Activated CD8-positive, alpha-beta memory T cell treated with anti-CD3 and anti-CD28 coated beads for 24 hours (primary cell): Measurements from ENCODE around the gene SLC16A4.

Source experiments
- DNase-seq: peaks from one replicate; pipeline ENCODE4 v3.0.0-alpha.2; 2020

Gene SLC16A4

DNA sequence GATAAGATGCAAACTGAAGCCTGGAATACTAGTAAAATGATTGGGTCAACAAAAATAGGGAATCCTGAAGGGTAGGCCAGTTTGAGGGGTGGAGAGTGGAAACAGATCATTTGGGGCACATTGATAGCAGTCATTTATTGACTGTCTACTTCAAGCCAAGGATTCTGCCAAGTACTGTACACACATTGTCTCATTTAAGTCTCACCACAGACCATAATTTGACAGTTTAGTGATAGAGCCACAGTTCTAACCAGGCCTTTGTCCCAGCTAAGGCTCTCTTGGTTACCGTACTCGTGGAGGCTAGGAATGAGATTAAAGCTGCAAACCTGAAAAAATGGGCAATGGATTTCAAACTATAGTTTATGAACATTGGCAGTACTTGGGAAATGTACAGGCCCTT, 40.5 kb downstream of the SLC16A4 start:
- no peak for DNase-seq

DNA sequence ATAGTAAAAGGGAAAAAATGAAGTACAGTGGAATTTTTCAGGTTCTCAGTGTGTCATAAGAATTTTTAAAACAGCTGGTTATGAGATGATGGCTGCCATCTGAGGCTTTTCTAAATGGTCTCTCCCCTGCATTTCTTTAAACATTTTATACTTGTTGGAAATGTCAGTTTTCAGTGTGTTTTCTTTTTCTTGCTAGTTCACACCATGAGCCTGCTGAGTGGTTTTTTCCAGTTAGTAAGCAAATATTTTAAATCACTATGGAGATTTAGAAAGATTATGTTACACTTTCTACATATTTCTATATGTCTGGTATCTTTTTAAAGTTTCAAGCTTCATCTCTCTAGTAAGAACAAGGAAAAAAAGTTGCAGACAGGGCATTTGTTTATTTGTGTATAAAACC, 42.1 kb downstream of the SLC16A4 start:
- no peak for DNase-seq

DNA sequence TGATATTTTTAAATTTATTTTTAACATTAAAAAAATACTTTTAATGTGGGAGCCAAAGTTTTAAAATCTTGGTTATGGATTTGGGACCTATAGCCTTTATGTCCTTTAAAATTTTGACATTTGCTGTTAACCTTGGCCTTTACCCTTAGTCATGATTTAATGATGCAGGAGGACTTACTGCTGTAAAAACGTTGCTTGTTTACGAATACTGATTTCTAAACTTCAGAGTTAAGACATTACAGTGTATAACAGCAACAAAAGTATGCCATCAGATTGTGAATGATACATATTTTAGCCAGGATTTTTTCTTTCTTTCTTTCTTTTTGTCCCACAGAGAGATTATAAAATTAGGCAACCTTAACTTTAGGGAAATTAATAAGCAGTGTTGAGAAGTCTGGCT, 42.8 kb downstream of the SLC16A4 start:
- no peak for DNase-seq

DNA sequence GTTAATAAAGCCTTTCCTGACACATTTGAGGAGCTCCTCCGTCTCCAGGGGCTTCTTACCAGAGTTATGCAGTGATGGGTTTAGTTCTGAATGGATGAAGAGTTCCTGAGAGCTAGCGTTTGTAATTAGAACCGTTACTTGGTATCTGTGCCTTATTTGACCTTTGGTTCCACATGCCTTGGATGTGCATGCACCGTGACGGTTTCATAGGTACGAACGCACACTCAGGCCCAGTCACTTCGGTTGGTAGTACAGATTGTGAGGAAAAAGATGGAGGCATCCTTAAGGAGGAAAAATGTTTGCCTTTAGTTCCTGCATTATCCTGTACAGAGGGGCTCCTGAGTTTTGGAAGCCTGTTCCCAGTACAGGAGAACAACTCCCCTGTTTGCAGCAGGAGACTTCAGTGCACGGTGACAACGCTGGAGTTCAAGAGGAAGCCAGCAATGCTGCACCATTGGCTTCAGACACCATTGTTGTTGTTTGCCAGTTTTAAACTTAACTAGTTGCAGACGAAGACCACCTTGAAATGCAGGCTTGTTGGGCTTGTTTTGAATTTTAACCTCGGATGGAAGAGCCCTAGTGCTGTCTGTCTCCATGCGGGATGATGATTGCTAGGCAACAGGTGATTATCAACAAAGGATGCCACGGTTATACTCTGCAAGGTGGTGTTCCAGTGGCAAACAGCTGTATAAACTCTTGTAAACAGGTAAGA, 43.5 kb downstream of the SLC16A4 start:
- DNase-seq: no peak

DNA sequence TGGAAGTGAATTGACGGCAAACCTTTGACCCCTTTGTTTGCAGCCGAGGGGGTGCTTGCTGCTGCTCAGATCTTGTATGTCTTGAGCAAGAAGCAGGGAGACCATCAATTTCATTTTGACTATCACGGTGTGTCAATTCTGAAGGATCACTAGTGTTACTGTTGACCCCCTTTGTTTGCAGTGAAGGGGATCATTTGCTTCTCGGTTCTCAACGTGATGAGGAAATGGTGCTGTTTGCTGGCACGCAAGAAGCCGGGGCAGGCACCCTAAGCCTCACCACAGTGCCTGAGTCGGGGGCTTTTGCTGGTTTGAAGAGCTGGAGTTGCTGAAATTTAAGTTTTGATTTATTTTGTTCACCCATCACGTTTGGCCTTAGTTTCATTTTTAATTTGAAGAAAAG, 44.1 kb downstream of the SLC16A4 start:
- no peak for DNase-seq

DNA sequence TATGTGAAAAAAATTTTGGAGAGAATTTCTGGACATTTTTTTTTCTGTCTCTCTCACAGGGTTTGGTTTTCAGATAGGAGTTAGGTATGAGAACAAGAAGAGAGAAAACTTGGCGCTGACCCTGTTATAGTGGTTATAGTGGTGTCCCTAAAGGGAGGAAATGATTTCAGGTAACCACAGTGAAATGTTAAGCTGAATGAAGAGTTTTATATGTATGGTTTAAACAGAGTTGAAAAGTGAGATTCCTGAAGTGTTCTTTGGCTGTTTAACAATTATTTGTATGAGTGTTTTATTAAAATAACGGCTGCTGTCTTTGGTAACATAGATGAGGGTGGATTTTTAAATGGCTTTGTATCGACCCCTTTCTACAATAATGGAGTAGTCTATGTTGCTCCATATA, 45.3 kb downstream of the SLC16A4 start:
- DNase-seq: no peak

DNA sequence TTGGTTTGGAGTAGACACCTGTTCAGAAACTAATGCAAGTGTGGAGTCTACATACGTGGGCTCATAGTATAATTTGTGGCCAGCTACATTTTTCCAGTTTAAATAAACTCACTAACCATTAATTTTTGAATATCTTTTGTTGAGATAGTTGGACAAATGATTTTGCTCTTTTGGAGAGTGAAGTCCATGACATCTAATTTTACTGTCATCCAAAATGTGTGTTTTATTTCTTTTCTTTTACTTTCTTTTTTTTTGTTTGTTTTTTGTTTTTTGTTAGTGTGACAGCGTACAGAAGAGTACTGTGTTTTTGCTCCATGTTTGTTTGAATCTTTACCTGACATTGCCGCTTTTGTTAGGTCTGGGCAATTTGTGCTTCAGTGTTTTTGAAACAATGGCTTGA, 46.7 kb downstream of the SLC16A4 start:
- DNase-seq: no peak

DNA sequence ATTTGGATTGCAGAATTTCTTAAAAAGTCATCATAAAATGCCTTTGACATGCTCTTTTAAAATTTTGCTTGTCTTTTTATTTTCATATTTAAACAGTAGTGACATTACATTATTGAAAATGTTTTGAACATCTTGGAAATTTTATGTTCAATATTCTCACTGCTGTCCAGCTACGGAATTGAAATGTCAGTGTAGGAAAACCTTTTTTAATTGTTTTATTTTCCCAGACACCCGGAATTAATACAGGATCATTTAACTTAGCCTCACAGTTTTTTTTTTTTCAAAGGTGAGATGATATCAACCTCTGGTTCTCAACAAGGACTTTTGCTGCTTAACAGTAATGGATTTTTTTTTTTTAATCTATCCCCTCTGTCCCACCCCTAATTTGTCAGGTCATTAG, 47.6 kb downstream of the SLC16A4 start:
- no peak for DNase-seq

DNA sequence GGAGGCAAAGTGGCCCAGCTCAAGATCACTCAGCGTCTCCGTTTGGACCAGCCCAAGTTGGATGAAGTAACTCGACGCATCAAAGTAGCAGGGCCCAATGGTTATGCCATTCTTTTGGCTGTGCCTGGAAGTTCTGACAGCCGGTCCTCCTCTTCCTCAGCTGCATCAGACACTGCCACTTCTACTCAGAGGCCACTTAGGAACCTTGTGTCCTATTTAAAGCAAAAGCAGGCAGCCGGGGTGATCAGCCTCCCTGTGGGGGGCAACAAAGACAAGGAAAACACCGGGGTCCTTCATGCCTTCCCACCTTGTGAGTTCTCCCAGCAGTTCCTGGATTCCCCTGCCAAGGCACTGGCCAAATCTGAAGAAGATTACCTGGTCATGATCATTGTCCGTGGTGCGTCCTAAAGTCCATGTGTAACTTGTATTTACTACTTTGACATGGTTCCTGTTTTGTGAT, 48.9 kb downstream of the SLC16A4 start:
- DNase-seq: no peak

DNA sequence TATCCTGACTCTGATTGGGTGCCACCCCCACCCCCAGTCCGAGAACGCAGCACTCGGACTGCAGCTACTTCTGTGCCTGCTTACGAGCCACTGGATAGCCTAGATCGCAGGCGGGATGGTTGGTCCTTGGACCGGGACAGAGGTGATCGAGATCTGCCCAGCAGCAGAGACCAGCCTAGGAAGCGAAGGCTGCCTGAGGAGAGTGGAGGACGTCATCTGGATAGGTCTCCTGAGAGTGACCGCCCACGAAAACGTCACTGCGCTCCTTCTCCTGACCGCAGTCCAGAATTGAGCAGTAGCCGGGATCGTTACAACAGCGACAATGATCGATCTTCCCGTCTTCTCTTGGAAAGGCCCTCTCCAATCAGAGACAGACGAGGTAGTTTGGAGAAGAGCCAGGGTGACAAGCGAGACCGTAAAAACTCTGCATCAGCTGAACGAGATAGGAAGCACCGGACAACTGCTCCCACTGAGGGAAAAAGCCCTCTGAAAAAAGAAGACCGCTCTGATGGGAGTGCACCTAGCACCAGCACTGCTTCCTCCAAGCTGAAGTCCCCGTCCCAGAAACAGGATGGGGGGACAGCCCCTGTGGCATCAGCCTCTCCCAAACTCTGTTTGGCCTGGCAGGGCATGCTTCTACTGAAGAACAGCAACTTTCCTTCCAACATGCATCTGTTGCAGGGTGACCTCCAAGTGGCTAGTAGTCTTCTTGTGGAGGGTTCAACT, 49.5 kb downstream of the SLC16A4 start:
- no peak for DNase-seq

DNA sequence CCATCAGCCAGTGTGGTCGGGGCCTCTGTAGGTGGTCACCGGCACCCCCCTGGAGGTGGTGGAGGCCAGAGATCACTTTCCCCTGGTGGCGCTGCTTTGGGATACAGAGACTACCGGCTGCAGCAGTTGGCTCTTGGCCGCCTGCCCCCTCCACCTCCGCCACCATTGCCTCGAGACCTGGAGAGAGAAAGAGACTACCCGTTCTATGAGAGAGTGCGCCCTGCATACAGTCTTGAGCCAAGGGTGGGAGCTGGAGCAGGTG, 50.7 kb downstream of the SLC16A4 start:
- DNase-seq: no peak

DNA sequence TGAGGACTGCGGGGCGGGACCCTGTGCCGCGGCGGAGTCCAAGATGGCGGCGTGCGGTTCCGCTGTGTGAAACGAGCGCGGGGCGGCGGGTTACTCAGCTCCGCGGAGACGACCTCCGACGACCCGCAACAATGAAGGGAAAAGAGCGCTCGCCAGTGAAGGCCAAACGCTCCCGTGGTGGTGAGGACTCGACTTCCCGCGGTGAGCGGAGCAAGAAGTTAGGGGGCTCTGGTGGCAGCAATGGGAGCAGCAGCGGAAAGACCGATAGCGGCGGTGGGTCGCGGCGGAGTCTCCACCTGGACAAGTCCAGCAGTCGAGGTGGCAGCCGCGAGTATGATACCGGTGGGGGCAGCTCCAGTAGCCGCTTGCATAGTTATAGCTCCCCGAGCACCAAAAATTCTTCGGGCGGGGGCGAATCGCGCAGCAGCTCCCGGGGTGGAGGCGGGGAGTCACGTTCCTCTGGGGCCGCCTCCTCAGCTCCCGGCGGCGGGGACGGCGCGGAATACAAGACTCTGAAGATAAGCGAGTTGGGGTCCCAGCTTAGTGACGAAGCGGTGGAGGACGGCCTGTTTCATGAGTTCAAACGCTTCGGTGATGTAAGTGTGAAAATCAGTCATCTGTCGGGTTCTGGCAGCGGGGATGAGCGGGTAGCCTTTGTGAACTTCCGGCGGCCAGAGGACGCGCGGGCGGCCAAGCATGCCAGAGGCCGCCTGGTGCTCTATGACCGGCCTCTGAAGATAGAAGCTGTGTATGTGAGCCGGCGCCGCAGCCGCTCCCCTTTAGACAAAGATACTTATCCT, 51.2 kb downstream of the SLC16A4 start:
- DNase-seq: peak; percentile 81

DNA sequence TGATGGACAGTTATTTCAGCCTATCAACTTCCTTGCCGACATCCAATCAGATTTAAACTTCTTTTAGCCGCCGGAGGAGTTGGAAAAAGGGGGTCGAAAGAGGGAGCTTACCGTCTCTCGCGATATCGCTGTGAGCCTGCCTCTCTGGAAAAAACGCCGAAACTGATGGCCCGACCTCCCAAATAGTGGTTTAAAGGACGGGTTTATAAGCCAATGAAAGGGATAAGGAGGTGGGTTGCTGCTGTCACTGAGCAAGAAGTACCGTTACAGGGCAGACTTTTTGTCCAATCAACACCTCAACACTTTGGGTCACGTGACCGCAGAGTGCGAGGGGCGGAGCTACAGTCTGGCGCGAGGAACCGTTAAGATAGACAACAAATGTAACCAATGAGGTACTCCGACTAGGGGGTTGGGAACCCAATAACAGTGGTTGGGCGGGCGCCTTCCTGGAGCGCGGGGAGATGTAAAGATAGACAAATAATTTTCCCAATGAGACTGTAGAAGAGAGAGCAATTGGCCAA, 51.9 kb downstream of the SLC16A4 start, which contains the start of gene RBM15:
RBM15 (plus strand) TSS at position 492 of the 521 bp plus-strand sequence; CDS start at position 521, 29 bp downstream.
- DNase-seq: peak; percentile 94

DNA sequence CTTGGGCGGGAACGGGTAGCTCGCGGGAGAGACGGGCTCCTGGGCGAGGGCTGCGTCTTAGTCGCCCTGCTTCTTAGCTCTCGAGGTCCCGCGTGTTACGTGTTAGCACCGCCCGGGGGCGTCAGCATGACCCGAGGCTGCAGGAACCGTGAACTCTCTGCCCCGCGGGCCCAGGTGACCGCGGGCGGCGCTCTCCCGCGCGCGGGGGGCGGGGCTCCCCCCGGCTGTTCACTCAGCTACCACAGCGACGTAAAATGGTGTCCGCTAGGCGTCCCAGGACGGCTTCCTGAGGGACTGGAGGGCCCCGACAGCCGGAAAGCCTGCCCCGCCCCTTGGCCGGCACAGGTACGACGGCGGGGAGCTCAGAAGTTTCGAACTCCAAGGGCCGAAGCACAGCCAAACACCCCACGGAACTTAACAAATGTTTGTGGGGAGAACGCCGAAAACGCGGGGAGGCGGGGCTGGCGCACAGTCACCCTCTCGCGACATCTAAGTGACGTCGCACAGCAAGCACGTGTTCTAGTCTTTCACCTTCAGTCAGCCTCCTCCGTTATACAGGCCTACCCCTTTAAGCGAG, 52.4 kb downstream of the SLC16A4 start:
- DNase-seq: peak; percentile 98

DNA sequence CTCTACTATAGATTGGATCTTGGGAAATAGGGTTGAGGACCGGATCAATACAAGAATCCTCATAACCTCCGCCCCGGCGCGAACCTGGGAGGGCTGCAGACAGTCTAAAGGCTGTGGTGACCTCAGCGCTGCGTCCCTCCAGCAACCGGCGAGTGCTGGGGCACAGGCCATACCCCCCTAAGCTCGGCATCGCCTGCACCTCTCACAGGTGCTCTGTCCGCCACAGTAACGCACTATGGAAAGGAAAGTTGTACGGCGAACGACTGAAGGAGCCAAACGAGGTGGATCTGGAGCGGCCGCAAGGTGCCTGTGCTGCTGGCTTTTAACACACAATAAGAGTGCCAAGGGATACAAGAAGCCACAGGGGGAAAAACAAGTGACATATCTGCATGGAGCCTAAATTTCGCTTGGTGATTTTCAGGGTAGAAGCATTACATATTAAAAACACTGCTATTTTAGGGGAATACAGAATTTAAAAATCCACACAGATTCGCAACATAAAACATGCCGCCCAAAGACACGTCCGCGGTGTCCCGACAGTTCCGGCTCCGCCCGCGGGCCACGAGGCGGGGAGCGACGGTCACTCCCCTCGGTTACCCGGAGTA, 53.0 kb downstream of the SLC16A4 start:
- peak; percentile 82 for DNase-seq

DNA sequence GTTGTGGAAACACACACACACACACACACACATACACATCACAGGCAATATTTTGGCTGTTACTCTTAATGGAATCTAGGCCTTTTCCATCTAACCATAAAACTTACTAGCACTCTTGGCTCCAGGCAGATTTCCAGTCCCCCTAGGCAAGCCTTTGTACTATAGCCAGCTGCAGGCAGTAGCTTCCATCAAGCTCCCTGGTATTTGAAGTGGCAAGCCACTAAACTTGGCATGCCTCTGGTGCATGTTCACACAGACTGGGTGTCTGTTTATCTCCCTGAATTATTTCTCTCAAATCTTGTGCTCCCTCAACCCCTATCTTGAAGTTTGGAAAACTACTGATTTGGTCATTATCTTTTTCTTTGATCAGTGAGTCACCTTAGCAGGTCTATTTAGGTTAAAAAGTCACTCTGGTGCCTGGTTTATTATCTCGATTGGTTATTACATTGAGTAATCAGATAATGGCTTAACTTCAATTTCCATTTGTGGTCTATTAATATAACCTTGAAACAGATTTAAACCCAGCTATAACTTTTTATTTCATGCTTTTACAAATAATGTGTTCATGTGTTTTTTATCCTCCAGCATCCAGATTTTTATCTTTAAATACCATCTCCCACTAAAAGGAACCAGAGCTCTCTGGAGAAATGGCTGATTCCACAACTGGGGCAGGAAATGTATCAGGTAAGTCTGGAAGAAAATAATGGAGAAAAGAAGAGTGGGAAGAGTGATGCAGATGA, 54.4 kb downstream of the SLC16A4 start:
- no peak for DNase-seq

DNA sequence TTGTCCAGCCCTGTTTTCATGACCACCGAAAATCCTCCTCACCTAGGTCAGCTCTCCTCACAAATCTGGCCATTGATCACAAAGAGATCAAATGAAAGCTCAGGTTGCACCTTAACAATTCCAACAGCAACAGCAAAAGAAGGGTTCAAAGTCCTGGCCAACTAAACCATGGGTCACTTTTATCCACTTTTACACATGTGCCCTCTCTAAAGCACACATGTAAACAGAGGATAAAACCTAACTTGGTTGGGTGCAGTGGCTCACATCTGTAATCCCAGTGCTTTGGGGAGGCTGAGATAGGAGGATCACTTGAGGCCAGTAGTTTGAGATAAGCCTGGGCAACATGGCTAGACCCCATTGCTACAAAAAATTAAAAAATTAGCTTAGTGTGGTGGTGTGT, 55.6 kb downstream of the SLC16A4 start:
- no peak for DNase-seq

DNA sequence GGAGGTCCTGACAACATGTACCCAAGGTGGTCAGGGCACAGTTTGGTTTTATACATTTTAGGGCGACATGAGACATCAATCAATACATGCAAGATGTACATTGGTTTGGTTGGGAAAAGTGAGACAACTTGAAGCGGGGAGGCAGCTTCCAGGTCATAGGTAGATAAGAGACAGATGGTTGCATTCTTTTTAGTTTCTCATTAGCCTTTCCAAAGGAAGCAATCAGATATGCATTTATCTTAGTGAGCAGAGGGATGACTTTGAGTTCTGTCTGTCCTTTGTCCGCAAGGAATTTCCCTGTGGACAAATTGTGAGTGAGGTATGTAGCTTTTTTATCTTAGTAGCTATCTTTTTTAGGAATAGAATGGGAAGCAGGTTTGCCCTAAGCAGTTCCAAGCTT, 62.1 kb downstream of the SLC16A4 start:
- no peak for DNase-seq

DNA sequence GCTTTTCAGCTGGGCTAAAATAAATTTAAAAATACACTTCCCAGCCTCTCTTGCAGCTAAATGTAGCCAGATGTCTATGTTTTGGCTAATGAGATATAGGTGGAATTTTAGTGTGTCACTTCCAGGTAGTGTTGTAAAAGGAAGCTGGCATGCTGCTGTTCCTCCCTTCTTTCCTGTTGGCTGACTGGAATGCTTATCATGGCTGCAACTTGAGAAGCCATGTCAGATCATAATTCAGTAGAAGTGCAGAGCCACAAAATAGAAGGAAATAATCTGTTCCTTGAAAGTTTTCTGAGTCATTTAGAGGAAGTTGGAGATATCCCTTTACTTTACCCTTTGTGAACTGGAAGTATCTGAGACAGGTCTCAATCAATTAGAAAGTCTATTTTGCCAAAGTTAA, 62.6 kb downstream of the SLC16A4 start:
- DNase-seq: no peak

DNA sequence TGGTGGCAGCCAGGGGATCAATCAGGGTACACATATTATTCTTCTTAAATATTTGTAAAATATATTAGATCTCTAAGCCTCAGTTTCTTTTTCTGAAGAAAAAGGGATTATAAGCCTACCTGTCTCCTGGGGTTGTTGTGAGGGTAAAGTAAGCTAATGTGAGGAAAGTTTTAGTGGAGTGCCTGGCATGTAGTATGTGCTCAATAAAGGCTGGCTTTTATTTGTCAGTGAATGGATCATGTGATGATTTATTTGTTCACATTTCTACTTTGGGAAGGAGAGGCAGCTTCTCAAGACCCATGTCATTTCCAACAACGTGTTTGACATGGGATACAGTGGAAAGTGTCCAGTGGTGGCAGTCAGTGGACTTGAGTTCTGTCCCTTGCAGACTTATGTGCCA, 64.0 kb downstream of the SLC16A4 start:
- no peak for DNase-seq

DNA sequence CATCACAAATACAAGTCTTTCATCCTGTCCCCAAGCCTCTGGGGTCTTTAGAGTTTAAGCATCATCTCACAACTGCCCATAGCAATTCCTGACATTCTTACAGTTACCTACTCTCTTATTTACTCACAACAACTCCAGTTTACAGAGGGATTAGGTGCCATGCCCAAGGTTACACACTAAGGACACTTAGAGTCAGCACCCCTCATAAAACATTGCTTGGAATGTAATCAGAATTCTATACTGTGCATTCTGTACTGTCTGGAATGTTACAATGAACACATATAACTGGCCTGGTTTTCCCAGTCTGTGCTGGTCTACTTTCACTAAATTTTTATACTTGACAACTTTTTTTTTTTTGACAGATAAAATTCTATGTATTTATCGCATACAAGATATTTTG, 66.2 kb downstream of the SLC16A4 start:
- no peak for DNase-seq

DNA sequence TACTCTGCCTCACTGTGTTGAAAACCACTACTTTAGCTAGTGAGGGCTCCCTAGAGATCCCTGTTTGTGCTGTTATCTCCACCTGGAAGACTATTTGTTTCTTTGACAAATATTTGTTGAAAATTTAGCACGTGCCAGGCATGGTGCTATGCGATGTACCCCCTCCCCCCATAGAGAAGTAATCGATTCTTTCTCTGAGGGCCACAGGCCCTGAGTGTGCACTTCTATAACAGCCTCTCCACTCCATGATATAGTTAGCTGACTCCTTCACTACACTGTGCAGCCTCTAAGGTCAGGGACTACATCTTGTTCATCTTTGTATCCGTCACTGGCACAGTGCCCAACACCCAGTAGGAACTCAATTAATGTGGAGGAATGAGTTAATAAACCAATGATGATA, 69.0 kb downstream of the SLC16A4 start:
- DNase-seq: no peak
